ENCODE data around the gene OR7G1. TPM values are rescaled to one million over a fixed set of nuclear protein-coding genes. Genes with fewer than 3 reads are reported as not detected.

Gene OR7G1
- total RNA-seq, 5 donors from 2014 or later (not counting 1 experiment from before 2014, with no cell fraction given): not detected

Other genes starting within 250 kb of the OR7G1 start
- gene MUC16, start 105.4 kb downstream of the OR7G1 start, total RNA-seq: under 1 TPM in 4 of 5 donors, not detected in 1; 0.03 to 0.16 (median 0.05) TPM
- gene OR1M1, start 28.7 kb downstream of the OR7G1 start, total RNA-seq: not detected
- not detected for gene OR7G2, start 8.3 kb downstream of the OR7G1 start, total RNA-seq
- not detected for gene OR7G3, start 11.2 kb upstream of the OR7G1 start, total RNA-seq
- gene ZNF317, start 24.6 kb upstream of the OR7G1 start, total RNA-seq: 10 to 100 TPM; 46.8 to 77.9 (median 51.2) TPM
- 1 to 10 TPM in 2 of 5 donors, not detected in 3; 1.4 to 1.6 TPM for gene OR7D2, start 63.2 kb upstream of the OR7G1 start, total RNA-seq
- gene OR7D4, start 103.8 kb upstream of the OR7G1 start, total RNA-seq: not detected
- not detected for gene OR7E24, start 135.2 kb upstream of the OR7G1 start, total RNA-seq
- gene ZNF699, start 194.1 kb upstream of the OR7G1 start, total RNA-seq: 10 to 100 TPM; 11.3 to 23.0 (median 17.9) TPM
- gene ZNF559, start 208.4 kb upstream of the OR7G1 start, total RNA-seq: 10 to 100 TPM; 14.5 to 41.1 (median 34.7) TPM
- gene ZNF177, start 247.2 kb upstream of the OR7G1 start, total RNA-seq: 1 to 10 TPM in 4 of 5 donors, under 1 TPM in 1; 0.89 to 2.1 (median 1.0) TPM